Skeletal muscle cell (primary cell): Measurements from ENCODE around the gene CSF2RB.
"Not testable (repeated sequence)": the region's sequence is repeated elsewhere in the genome, so short reads cannot be mapped to it uniquely, and the experiment has no call there.

Experiments used
- DNase-seq: peaks from one replicate; pipeline ENCODE4 v3.0.0-alpha.2; 2010; ENCODE audit warnings: low read depth
- H3K4me3 ChIP-seq: 2 replicates; pipeline ENCODE4 v1.5.1; 2011; ENCODE audit warnings: low read depth, mild to moderate bottlenecking, control low read depth, low read length, moderate library complexity

Gene CSF2RB

GRCh38 chr22:36985211-36985889, 71.9 kb downstream of the CSF2RB start:
- H3K4me3 ChIP-seq, result no peak overlapping the region
- no peak for DNase-seq

- H3K4me3 ChIP-seq, result no peak overlapping the region
- no peak for DNase-seq
Observed at GRCh38 chr22:36986242-36986821, 72.9 kb downstream of the CSF2RB start.

GRCh38 chr22:36988075-36988832, 74.8 kb downstream of the CSF2RB start:
- H3K4me3 ChIP-seq, result no peak overlapping the region
- no peak for DNase-seq

GRCh38 chr22:36989012-36989411, 75.6 kb downstream of the CSF2RB start:
- not testable (repeated sequence) for H3K4me3 ChIP-seq, DNase-seq
